ENCODE results near the gene GRN. TPM values are rescaled to one million over a fixed set of nuclear protein-coding genes. Genes with fewer than 3 reads are reported as not detected.

Gene GRN
- total and polyA plus RNA-seq, 2 of the 13 experiments (the other 11 are each of a cell fraction or from before 2014, with no cell fraction given) = 86.6 to 143 TPM

DNA sequence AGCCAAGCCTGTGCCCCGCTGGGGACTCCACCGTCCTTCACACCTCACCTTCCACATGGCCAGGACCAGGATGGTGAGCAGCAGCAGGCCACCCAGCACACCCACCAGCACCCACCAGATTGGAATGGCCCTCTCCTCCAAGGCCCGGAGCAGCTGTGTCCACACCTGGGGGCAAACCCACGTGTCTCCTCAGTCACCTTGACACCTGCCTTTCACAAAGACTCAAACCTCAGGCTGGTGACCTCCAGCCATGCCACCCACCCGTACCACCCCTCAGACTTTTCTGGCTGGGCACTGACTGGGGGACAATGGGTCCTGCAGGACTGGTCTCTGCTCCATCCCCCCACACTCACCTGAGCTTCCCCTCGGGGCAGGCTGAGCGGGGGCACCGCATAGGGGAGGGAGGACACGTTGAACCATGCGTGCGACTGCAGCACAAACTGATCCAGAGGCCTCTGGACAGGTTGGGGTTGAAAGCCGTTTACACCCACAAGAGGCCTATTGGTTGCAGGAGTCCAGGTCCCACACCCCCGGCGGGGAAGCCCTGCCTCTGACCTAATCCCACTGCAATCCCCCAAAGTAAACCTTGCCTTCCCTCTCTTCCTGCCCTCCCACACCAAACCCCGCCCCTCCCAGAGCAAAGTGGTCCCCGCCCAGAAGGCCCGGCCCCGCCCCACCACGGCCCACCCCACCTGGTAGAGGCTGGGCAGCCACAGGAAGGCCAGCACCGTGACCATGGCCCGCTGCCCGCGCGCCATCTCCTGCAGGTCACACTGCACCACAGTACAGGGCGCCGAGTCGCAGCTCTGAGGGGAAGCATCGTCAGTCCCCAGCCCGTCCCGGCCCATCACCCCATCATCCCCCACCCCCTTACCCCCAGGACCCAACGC, 29.4 kb downstream of the GRN start (continued):
- TF ChIP-seq NFKB2 (CRISPR knock-in tag; IDR thresholded peaks at IDR 0.05; ENCODE audit: borderline replicate concordance) (no peak), NFAT5 (CRISPR knock-in tag; IDR thresholded peaks at IDR 0.05) (no peak), ZNF33B (CRISPR knock-in tag; IDR thresholded peaks at IDR 0.05) (peak; percentile 28; the same call in 1 of the 2 replicates), ZNF510 (CRISPR knock-in tag; IDR thresholded peaks at IDR 0.05; ENCODE audit: low read depth) (0 out of 2 replicates have a peak, but pooled peaks have one; percentile 45), MTF2 (CRISPR knock-in tag; IDR thresholded peaks at IDR 0.05; ENCODE audit: borderline replicate concordance) (no peak), ZFAT (CRISPR knock-in tag; conservative IDR thresholded peaks at IDR 0.05) (no peak), ZNF570 (CRISPR knock-in tag; IDR thresholded peaks at IDR 0.05; ENCODE audit: borderline replicate concordance) (no peak), HMG20A (CRISPR knock-in tag; IDR thresholded peaks at IDR 0.05; ENCODE audit: borderline replicate concordance) (no peak), RELA (CRISPR knock-in tag; IDR thresholded peaks at IDR 0.05) (no peak), ZNF354B (CRISPR knock-in tag; IDR thresholded peaks at IDR 0.05) (no peak), MED8 (CRISPR knock-in tag; IDR thresholded peaks at IDR 0.05; ENCODE audit: insufficient replicate concordance) (no peak), ZKSCAN8 (CRISPR knock-in tag; IDR thresholded peaks at IDR 0.05; ENCODE audit: borderline replicate concordance) (no peak; the same call in 1 of the 2 replicates), ZNF260 (CRISPR knock-in tag; IDR thresholded peaks at IDR 0.05; ENCODE audit: borderline replicate concordance, low read depth) (no peak), HNRNPLL (IDR thresholded peaks at IDR 0.05; ENCODE audit: low read depth, low read length, poor library complexity, severe bottlenecking) (no peak), MBNL3 (CRISPR knock-in tag; conservative IDR thresholded peaks at IDR 0.05) (no peak), ZNF670 (CRISPR knock-in tag; IDR thresholded peaks at IDR 0.05; ENCODE audit: borderline replicate concordance) (peak; percentile 52; the same call in 1 of the 2 replicates), FOXK2 (IDR thresholded peaks at IDR 0.05) (no peak), SP5 (CRISPR knock-in tag; IDR thresholded peaks at IDR 0.05; ENCODE audit: borderline replicate concordance, low read depth) (peak; percentile 40; the same call in 1 of the 2 replicates), ZNF543 (CRISPR knock-in tag; IDR thresholded peaks at IDR 0.05) (0 out of 2 replicates have a peak, but pooled peaks have one; percentile 39), PRPF4 (IDR thresholded peaks at IDR 0.05; ENCODE audit: low read depth, low read length, poor library complexity, severe bottlenecking) (no peak), ZNF652 (CRISPR knock-in tag; IDR thresholded peaks at IDR 0.05; ENCODE audit: borderline replicate concordance, low read depth) (no peak), SP2 (CRISPR knock-in tag; IDR thresholded peaks at IDR 0.05) (no peak), ZNF343 (CRISPR knock-in tag; IDR thresholded peaks at IDR 0.05) (no peak)
- TF ChIP-seq, protein P1, sequence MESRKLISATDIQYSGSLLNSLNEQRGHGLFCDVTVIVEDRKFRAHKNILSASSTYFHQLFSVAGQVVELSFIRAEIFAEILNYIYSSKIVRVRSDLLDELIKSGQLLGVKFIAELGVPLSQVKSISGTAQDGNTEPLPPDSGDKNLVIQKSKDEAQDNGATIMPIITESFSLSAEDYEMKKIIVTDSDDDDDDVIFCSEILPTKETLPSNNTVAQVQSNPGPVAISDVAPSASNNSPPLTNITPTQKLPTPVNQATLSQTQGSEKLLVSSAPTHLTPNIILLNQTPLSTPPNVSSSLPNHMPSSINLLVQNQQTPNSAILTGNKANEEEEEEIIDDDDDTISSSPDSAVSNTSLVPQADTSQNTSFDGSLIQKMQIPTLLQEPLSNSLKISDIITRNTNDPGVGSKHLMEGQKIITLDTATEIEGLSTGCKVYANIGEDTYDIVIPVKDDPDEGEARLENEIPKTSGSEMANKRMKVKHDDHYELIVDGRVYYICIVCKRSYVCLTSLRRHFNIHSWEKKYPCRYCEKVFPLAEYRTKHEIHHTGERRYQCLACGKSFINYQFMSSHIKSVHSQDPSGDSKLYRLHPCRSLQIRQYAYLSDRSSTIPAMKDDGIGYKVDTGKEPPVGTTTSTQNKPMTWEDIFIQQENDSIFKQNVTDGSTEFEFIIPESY (CRISPR knock-in tag; IDR thresholded peaks at IDR 0.05) = no peak
